IMR-90 (cell line): ENCODE results near the gene TOMM20. TPM values are rescaled to one million over a fixed set of nuclear protein-coding genes. Genes with fewer than 3 reads are reported as not detected.

Experiments
- ATAC-seq: fragments of 200-7000 bp; cut with Tn5 transposase; 2 replicates; pipeline ENCODE4 v1.9.1; 2020; ENCODE audit warnings: low read depth, mild to moderate bottlenecking, moderate library complexity
- BruUV-seq: library from RNA; stranded (reverse); fragments of 400-500 nt; replicated peaks from 2 replicates; lab custom pipeline; 2021; lab: Mats Ljungman, UMichigan
- CTCF ChIA-PET: fragments of 300-600 bp; formaldehyde crosslinking; extraction: SDS; loops from one replicate; lab custom pipeline; 2021; ENCODE audit warnings: antibody characterized with exemption; lab: Yijun Ruan, JAX
- POLR2A ChIA-PET: fragments of 300-600 bp; sonication (Branson Sonifier 250); formaldehyde crosslinking; loops from one replicate; lab custom pipeline; 2022; ENCODE audit warnings: antibody characterized with exemption; ENCODE audit not compliant: unreplicated experiment; lab: Charles Lee
- DNase-seq: peaks from one replicate; pipeline ENCODE4 v3.0.0; 2013
- H2AFZ ChIP-seq: replicated peaks from 2 replicates; pipeline ENCODE3; 2013; ENCODE audit warnings: low read length, mild to moderate bottlenecking; ENCODE audit not compliant: poor library complexity
- H2AK5ac ChIP-seq: 2 replicates; pipeline ENCODE4 v1.6.1; 2013; ENCODE audit warnings: low read depth, low read length, inconsistent platforms
- H2AK9ac ChIP-seq: replicated peaks from 2 replicates; pipeline ENCODE3; 2013; ENCODE audit warnings: mild to moderate bottlenecking, low read depth, low read length, moderate library complexity; ENCODE audit not compliant: poor library complexity
- H2BK120ac ChIP-seq: 2 replicates; pipeline ENCODE4 v1.6.1; 2013; ENCODE audit warnings: low read depth, low read length, inconsistent platforms
- H2BK15ac ChIP-seq: 3 replicates; pipeline ENCODE4 v1.6.1; 2013; ENCODE audit warnings: low read depth, low read length, inconsistent platforms
- H2BK20ac ChIP-seq: 2 replicates; pipeline ENCODE4 v1.6.1; 2013; ENCODE audit warnings: low read depth, mild to moderate bottlenecking, inconsistent platforms, low read length, moderate library complexity
- H2BK5ac ChIP-seq: 2 replicates; pipeline ENCODE4 v1.6.1; 2013; ENCODE audit warnings: mild to moderate bottlenecking, low read depth, low read length, inconsistent platforms; ENCODE audit not compliant: poor library complexity, severe bottlenecking
- H3K14ac ChIP-seq: replicated peaks from 2 replicates; pipeline ENCODE4 v1.6.1; 2013; ENCODE audit warnings: low read depth, low read length, inconsistent platforms
- H3K18ac ChIP-seq: 2 replicates; pipeline ENCODE4 v1.6.1; 2013; ENCODE audit warnings: low read depth, low read length, control low read depth
- H3K23ac ChIP-seq: 2 replicates; pipeline ENCODE4 v1.6.1; 2013; ENCODE audit warnings: low read depth, low read length, inconsistent platforms
- H3K27ac ChIP-seq: 2 replicates; pipeline ENCODE4 v1.5.1; 2013; ENCODE audit warnings: mild to moderate bottlenecking, control low read depth, low read length; ENCODE audit not compliant: insufficient read depth
- H3K27me3 ChIP-seq: 2 replicates; pipeline ENCODE4 v1.6.1; 2013; ENCODE audit warnings: low read length; ENCODE audit not compliant: control insufficient read depth, insufficient read depth
- H3K36me3 ChIP-seq: 2 replicates; pipeline ENCODE4 v1.6.1; 2013; ENCODE audit warnings: low read length, mixed read lengths; ENCODE audit not compliant: control insufficient read depth, insufficient read depth
- H3K4ac ChIP-seq: 2 replicates; pipeline ENCODE4 v1.6.1; 2013; ENCODE audit warnings: low read depth, low read length, inconsistent platforms
- H3K4me1 ChIP-seq: 2 replicates; pipeline ENCODE4 v1.6.1; 2013; ENCODE audit warnings: low read length, mixed read lengths; ENCODE audit not compliant: control insufficient read depth, insufficient read depth
- H3K4me2 ChIP-seq: 2 replicates; pipeline ENCODE4 v1.6.1; 2013; ENCODE audit warnings: low read depth, mild to moderate bottlenecking, control low read depth, low read length, moderate library complexity
- H3K4me3 ChIP-seq: 2 replicates; pipeline ENCODE4 v1.5.1; 2013; ENCODE audit warnings: low read depth, mild to moderate bottlenecking, control low read depth, low read length, moderate library complexity; ENCODE audit not compliant: insufficient read depth
- H3K56ac ChIP-seq: 2 replicates; pipeline ENCODE4 v1.6.1; 2013; ENCODE audit warnings: low read length, inconsistent platforms; ENCODE audit not compliant: insufficient read depth; ENCODE audit errors: extremely low read depth
- H3K79me1 ChIP-seq, 2 experiments: 2 replicates each; pipeline ENCODE4 v1.6.1; 2013; ENCODE audit warnings: low read length in 2 of 2, inconsistent platforms in 1 of 2, low read depth in 1 of 2
- H3K9ac ChIP-seq: 2 replicates; pipeline ENCODE4 v1.6.1; 2013; ENCODE audit warnings: low read depth, low read length, control low read depth
- H3K9me1 ChIP-seq: 2 replicates; pipeline ENCODE4 v1.6.1; 2013; ENCODE audit warnings: low read length, inconsistent platforms; ENCODE audit not compliant: insufficient read depth
- H3K9me3 ChIP-seq: 2 replicates; pipeline ENCODE4 v1.6.1; 2013; ENCODE audit warnings: low read length; ENCODE audit not compliant: control insufficient read depth, insufficient read depth
- H4K20me1 ChIP-seq: 2 replicates; pipeline ENCODE4 v1.6.1; 2013; ENCODE audit warnings: low read length, inconsistent platforms; ENCODE audit not compliant: insufficient read depth
- H4K5ac ChIP-seq: 2 replicates; pipeline ENCODE4 v1.6.1; 2013; ENCODE audit warnings: mild to moderate bottlenecking, low read depth, low read length, control low read depth
- H4K8ac ChIP-seq, 2 experiments: 2 replicates each; pipeline ENCODE4 v1.6.1; 2013; ENCODE audit warnings: low read depth in 2 of 2, low read length in 2 of 2, control low read depth in 1 of 2, inconsistent platforms in 1 of 2
- H4K91ac ChIP-seq: 2 replicates; pipeline ENCODE4 v1.6.1; 2013; ENCODE audit warnings: low read depth, low read length, inconsistent platforms; ENCODE audit not compliant: insufficient read depth
- BHLHE40 ChIP-seq: fragments of 150-350 bp; IDR thresholded peaks from 2 replicates; pipeline ENCODE4 v1.6.1; 2016; ENCODE audit warnings: mild to moderate bottlenecking, low read depth, low read length
- CEBPB ChIP-seq: IDR thresholded peaks from 2 replicates; pipeline ENCODE4 v1.6.1; 2012; ENCODE audit warnings: low read depth, low read length, improper control_type of control experiment
- CHD1 ChIP-seq: IDR thresholded peaks from 2 replicates; pipeline ENCODE4 v1.6.1; 2012; ENCODE audit warnings: low read depth, low read length, improper control_type of control experiment
- CTCF ChIP-seq: conservative IDR thresholded peaks from 2 replicates; pipeline ENCODE4 v1.5.1; 2012; ENCODE audit warnings: mild to moderate bottlenecking, low read depth, low read length, improper control_type of control experiment
- ELK1 ChIP-seq: fragments of 150-350 bp; IDR thresholded peaks from 2 replicates; pipeline ENCODE4 v1.6.1; 2016; ENCODE audit warnings: low read depth, mild to moderate bottlenecking, low read length, moderate library complexity, borderline replicate concordance
- FOS ChIP-seq: fragments of 150-350 bp; IDR thresholded peaks from 2 replicates; pipeline ENCODE4 v1.6.1; 2016; ENCODE audit warnings: low read depth, low read length
- MAFK ChIP-seq: IDR thresholded peaks from 2 replicates; pipeline ENCODE4 v1.6.1; 2012; ENCODE audit warnings: low read depth, low read length, improper control_type of control experiment
- MAZ ChIP-seq: IDR thresholded peaks from 2 replicates; pipeline ENCODE4 v1.6.1; 2012; ENCODE audit warnings: low read depth, mild to moderate bottlenecking, low read length, improper control_type of control experiment, moderate library complexity, borderline replicate concordance
- MXI1 ChIP-seq: IDR thresholded peaks from 2 replicates; pipeline ENCODE4 v1.6.1; 2012; ENCODE audit warnings: low read depth, mild to moderate bottlenecking, low read length, moderate library complexity, borderline replicate concordance
- NFE2L2 ChIP-seq: fragments of 150-350 bp; IDR thresholded peaks from 2 replicates; pipeline ENCODE4 v1.6.1; 2016; ENCODE audit warnings: low read depth, mild to moderate bottlenecking, low read length
- POLR2A ChIP-seq: IDR thresholded peaks from 2 replicates; pipeline ENCODE4 v1.6.1; 2012; ENCODE audit warnings: mild to moderate bottlenecking, low read depth, low read length
- RAD21 ChIP-seq: IDR thresholded peaks from 2 replicates; pipeline ENCODE4 v1.6.1; 2012; ENCODE audit warnings: low read length, improper control_type of control experiment
- RCOR1 ChIP-seq: IDR thresholded peaks from 2 replicates; pipeline ENCODE4 v1.6.1; 2012; ENCODE audit warnings: mild to moderate bottlenecking, low read length, improper control_type of control experiment; ENCODE audit not compliant: insufficient replicate concordance
- RFX5 ChIP-seq: IDR thresholded peaks from 2 replicates; pipeline ENCODE4 v1.8.0; 2012; ENCODE audit warnings: low read depth, mild to moderate bottlenecking, low read length, moderate library complexity
- SMC3 ChIP-seq: fragments of 150-350 bp; IDR thresholded peaks from 2 replicates; pipeline ENCODE4 v1.6.1; 2016; ENCODE audit warnings: low read depth, mild to moderate bottlenecking, antibody characterized with exemption, low read length, moderate library complexity
- whole genome bisulfite sequencing, 2 experiments: methylation state at CpG; one replicate each; pipeline versions ENCODE4 v1.1.5 to v1.1.7; 2013; ENCODE audit warnings: missing lambda C conversion rate in 2 of 2; ENCODE audit not compliant: insufficient read length in 1 of 2; ENCODE audit errors: extremely low coverage in 2 of 2; 5-methylcytosine and 5-hydroxymethylcytosine counted together
- dilution Hi-C: fragments of 300-500 bp; cut with HindIII; formaldehyde crosslinking; loops from one replicate; pipeline ENCODE4 v1.14.3; 2018; ENCODE audit warnings: low sequenced_read_pairs; ENCODE audit not compliant: unreplicated experiment
- in situ Hi-C: fragments of 300-500 bp; cut with MboI; formaldehyde crosslinking; loops from 3 replicates; pipeline ENCODE4 v1.14.3; 2019; ENCODE audit warnings: low sequenced_read_pairs, inconsistent platforms, mixed read lengths
- intact Hi-C: fragments of 100-400 bp; cut with micrococcal nuclease; formaldehyde crosslinking; loops from 2 replicates; pipeline ENCODE4 v1.10.0; 2022
- polyA plus RNA-seq, 3 experiments: library from polyadenylated mRNA; depleted of rRNA; stranded (reverse); fragments of >200 nt; gene quantifications; 2 replicates each; pipeline ENCODE4 v1.2.3, GENCODE V29; 2012; ENCODE audit warnings: low replicate concordance in 1 of 3
- total RNA-seq: library from RNA; depleted of rRNA; stranded (reverse); fragments of >200 nt; gene quantifications from 2 replicates; pipeline ENCODE4 v1.2.3, GENCODE V29; 2012

TOMM20 gene
- total and polyA plus RNA-seq, 2 of the 4 experiments (the other 2 are of a cell fraction) = 75.3 to 84.4 TPM

GRCh38 chr1:235067396-235068157 is 61.1 kb downstream of the TOMM20 start:
- Histone ChIP-seq H2AFZ (peak overlapping the region; percentile 69), H4K20me1 (no peaks in the 10 kb centered on the region; the same call in 1 of the 2 replicates), H3K14ac (peak overlapping the region; percentile 86), H3K36me3 (no peaks in the 10 kb centered on the region), H3K27me3 (no peaks in the 10 kb centered on the region), H3K4me3 (no peak overlapping the region), H3K18ac (peak overlapping the region; percentile 33; the same call in 1 of the 2 replicates), H2BK15ac (peak overlapping the region; percentile 87; the same call in 2 of the 3 replicates), H3K4ac (peak overlapping the region; percentile 96), H4K91ac (peak overlapping the region; percentile 87), H2BK5ac (peak overlapping the region; percentile 64), H2BK20ac (peak overlapping the region; percentile 93), H3K4me2 (peak overlapping the region; percentile 28; the same call in 1 of the 2 replicates), H2AK5ac (peak overlapping the region; percentile 91), H3K23ac (peak overlapping the region; percentile 76), H4K8ac (peak overlapping the region; percentile 22 to 78; a peak in 3 of 4 replicates), H3K56ac (peak overlapping the region; percentile 73), H3K9me3 (no peaks in the 10 kb centered on the region), H2AK9ac (peak overlapping the region; percentile 95), H3K27ac (peak overlapping the region; percentile 15), H4K5ac (peak overlapping the region; percentile 15; the same call in 1 of the 2 replicates), H3K4me1 (peaks cover 23% of the 10 kb centered on the region), H3K79me1 (peaks cover 0 to 4% of the 10 kb centered on the region in 2 experiments; a peak in 1 of 4 replicates), H2BK120ac (peak overlapping the region; percentile 97), H3K9me1 (peaks cover 27% of the 10 kb centered on the region), H3K9ac (no peak overlapping the region)
- POLR2A ChIA-PET = interaction anchor here (0.6 kb wide), 2 partner anchors 343 to 466 kb away, joined by 3 to 5 read pairs; no protein-coding TSS in a partner anchor
- ATAC-seq (peak; percentile 93), DNase-seq (peak; percentile 99)
- no TSS peak for BruUV-seq
- 20% methylated on average over 4 of the region's 12 CpGs; no CpG with 5 or more reads in 1 of the 2 experiments for WGBS, 2 experiments
- dilution Hi-C loops = no loop called here
- in situ Hi-C loops = no loop called here
- intact Hi-C loops = loop anchor here (2.0 kb wide), 1 partner anchor 19 kb away; no protein-coding TSS in a partner anchor
- CTCF ChIA-PET = interaction anchor here (0.5 kb wide), 1 partner anchor 448 kb away, joined by 3 read pairs; no protein-coding TSS in a partner anchor
- TF ChIP-seq CHD1 = no peak
- TF ChIP-seq MAZ = peak; percentile 48
- peak; percentile 18; the same call in 1 of the 2 replicates for TF ChIP-seq SMC3
- TF ChIP-seq POLR2A = no peak; the same call in 1 of the 2 replicates
- no peak for TF ChIP-seq RCOR1
- no peak for TF ChIP-seq RFX5
- TF ChIP-seq MXI1 = peak; percentile 44; the same call in 1 of the 2 replicates
- peak; percentile 85 for TF ChIP-seq FOS
- TF ChIP-seq RAD21 = peak; percentile 22
- TF ChIP-seq MAFK = no peak
- no peak for TF ChIP-seq CTCF
- TF ChIP-seq NFE2L2 = no peak; the same call in 1 of the 2 replicates
- TF ChIP-seq CEBPB = no peak
- no peak; the same call in none of the 2 replicates for TF ChIP-seq BHLHE40
- TF ChIP-seq ELK1 = no peak
